ENCODE data around the gene UBE2U. TPM values are rescaled to one million over a fixed set of nuclear protein-coding genes. Genes with fewer than 3 reads are reported as not detected.

UBE2U gene
- total and polyA plus RNA-seq, 10 of the 15 experiments (the other 5 are each of a cell fraction or from before 2014, with no cell fraction given): not detected

DNA sequence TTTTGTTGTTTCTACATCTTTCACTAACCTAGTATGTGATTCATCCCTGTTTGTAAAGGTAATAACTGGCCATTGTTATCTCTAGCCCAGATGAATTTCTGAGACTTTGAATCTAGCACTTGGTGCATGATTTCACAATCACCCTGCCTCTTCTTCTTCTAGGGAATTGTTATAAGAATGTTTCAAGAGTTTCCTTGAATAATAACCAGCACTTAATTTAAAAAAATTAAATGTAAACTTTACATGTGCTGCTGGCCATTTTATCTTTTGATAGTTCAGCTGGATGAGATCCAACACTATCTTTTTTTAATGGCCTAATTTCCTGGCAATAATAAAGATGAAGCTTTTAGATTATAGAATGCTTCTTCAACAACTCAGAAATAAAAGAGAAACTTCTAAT is 31.8 kb downstream of the UBE2U start:
- Histone ChIP-seq H2AFZ (ENCODE audit: control insufficient read depth, low read depth, low read length) (no peak overlapping the region), H3K79me2 (ENCODE audit: control insufficient read depth, insufficient read depth, low read length) (no peaks in the 10 kb centered on the region), H3K4me2 (ENCODE audit: control insufficient read depth, insufficient read depth) (no peak overlapping the region), H3K4me3 (no peak overlapping the region), H3K9ac (ENCODE audit: control insufficient read depth, insufficient read depth, low read length) (no peak overlapping the region), H3K36me3 (ENCODE audit: control insufficient read depth in 2 of 2, insufficient read depth in 2 of 2, low read length in 1 of 2) (no peaks in the 10 kb centered on the region), H3K4me1 (ENCODE audit: control insufficient read depth, insufficient read depth, low read length) (no peaks in the 10 kb centered on the region), H3K27me3 (replicated peaks in 1 of 2; ENCODE audit: control insufficient read depth in 2 of 2, insufficient read depth in 2 of 2, low read length in 1 of 2) (no peaks in the 10 kb centered on the region; a peak in 1 of 4 replicates), H3K27ac (ENCODE audit: control insufficient read depth, insufficient read depth) (no peak overlapping the region), H3K9me3 (replicated peaks; ENCODE audit: control insufficient read depth, insufficient read depth, low read length) (no peaks in the 10 kb centered on the region), H4K20me1 (ENCODE audit: control insufficient read depth, insufficient read depth) (no peaks in the 10 kb centered on the region)
- FAIRE-seq (no peak), ATAC-seq (no peak), DNase-seq (ENCODE audit: low read depth, low spot score) (no peak)
- no peak for TF ChIP-seq ZNF217 (IDR thresholded peaks at IDR 0.05)
- no peak for TF ChIP-seq POLR2AphosphoS2 (IDR thresholded peaks at IDR 0.05; ENCODE audit: low read depth, low read length)
- no peak for TF ChIP-seq CHD2 (IDR thresholded peaks at IDR 0.05; ENCODE audit: borderline replicate concordance, low read depth, low read length)
- no peak for TF ChIP-seq BHLHE40 (IDR thresholded peaks at IDR 0.05; ENCODE audit: borderline replicate concordance in 1 of 2, low read depth in 2 of 2, low read length in 1 of 2)
- TF ChIP-seq ZBTB11 (CRISPR knock-in tag; IDR thresholded peaks at IDR 0.05): no peak
- RAD21 ChIA-PET (ENCODE audit: unreplicated experiment): interaction anchor here (1.1 kb wide), 1 partner anchor 99 kb away, joined by 3 read pairs; no protein-coding TSS in a partner anchor
- in situ Hi-C loops (cut with MboI): no loop called here
- POLR2A ChIA-PET: interaction anchor here (0.5 kb wide), 1 partner anchor 107 kb away, joined by 3 read pairs; no protein-coding TSS in a partner anchor
- intact Hi-C loops (cut with micrococcal nuclease; ENCODE audit: unreplicated experiment): no loop called here
- CTCF ChIA-PET: interaction anchor here (1.7 to 1.9 kb wide), 2 partner anchors 543 to 618 kb away, joined by 4 to 5 read pairs; no protein-coding TSS in a partner anchor
- no TSS peak for BruUV-seq (replicated peaks)
- SMC1A ChIA-PET (ENCODE audit: uncharacterized antibody, unreplicated experiment): interaction anchor here (1.3 kb wide), 1 partner anchor 18 kb away, joined by 3 read pairs; no protein-coding TSS in a partner anchor

Data from GM12878 (cell line).